GM15510 (cell line): ENCODE measurements around the gene CTAGE15.
"Not testable (repeated sequence)": the region's sequence is repeated elsewhere in the genome, so short reads cannot be mapped to it uniquely, and the experiment has no call there.

Source experiments
- POLR2A ChIP-seq: IDR thresholded peaks from 3 replicates; pipeline ENCODE4 v1.6.1; 2011; ENCODE audit warnings: borderline replicate concordance; ENCODE audit not compliant: insufficient read length; ENCODE audit errors: extremely low read depth

Gene CTAGE15

GRCh38 chr7:143571501-143571900 is at the start of gene CTAGE15:
CTAGE15 (plus strand) TSS chr7:143571801; CDS start chr7:143571818, 17 bp downstream.
- not testable (repeated sequence) for TF ChIP-seq POLR2A

GRCh38 chr7:143620646-143621045 is 49.0 kb downstream of the CTAGE15 start, which contains the start of gene TCAF2:
TCAF2 (plus strand) TSS chr7:143620974.
- TF ChIP-seq POLR2A = not testable (repeated sequence)
